Endothelial cell of umbilical vein (primary cell): Measurements from ENCODE around the gene NANS. TPM values are rescaled to one million over a fixed set of nuclear protein-coding genes. Genes with fewer than 3 reads are reported as not detected.

Experiments used
- BruUV-seq: library from RNA; stranded (reverse); fragments of 400-500 nt; replicated peaks from 2 replicates; lab custom pipeline; 2021; lab: Mats Ljungman, UMichigan
- CTCF ChIA-PET: fragments of 300-600, 350-600 bp; sonication (Branson Sonifier 250); formaldehyde crosslinking; loops from one replicate; lab custom pipeline; 2021; ENCODE audit warnings: antibody characterized with exemption, inconsistent platforms; lab: Charles Lee
- POLR2A ChIA-PET: fragments of 300-600, 350-600 bp; sonication (Branson Sonifier 250); formaldehyde crosslinking; loops from one replicate; lab custom pipeline; 2021; ENCODE audit warnings: antibody characterized with exemption, inconsistent platforms; lab: Charles Lee
- DNase-seq: peaks from one replicate; pipeline ENCODE4 v3.0.0-alpha.2; 2011; ENCODE audit warnings: low read depth, low spot score
- FAIRE-seq: peaks from 2 replicates; lab custom pipeline; 2011; peaks lifted over from hg19 to GRCh38; lab: Jason Lieb, UNC
- H2AFZ ChIP-seq: 2 replicates; pipeline ENCODE4 v1.6.0; 2012; ENCODE audit warnings: low read depth, low read length, control low read depth, inconsistent platforms
- H3K27ac ChIP-seq: 2 replicates; pipeline ENCODE4 v1.5.1; 2011; ENCODE audit warnings: low read depth, mild to moderate bottlenecking, control low read depth, low read length, moderate library complexity; ENCODE audit not compliant: insufficient read depth
- H3K27me3 ChIP-seq, 2 experiments: 2 replicates each; pipeline versions ENCODE4 v1.6.0 to v1.6.1; 2011; ENCODE audit warnings: low read length in 2 of 2, mixed read lengths in 1 of 2; ENCODE audit not compliant: control insufficient read depth in 2 of 2, insufficient read depth in 2 of 2
- H3K36me3 ChIP-seq, 2 experiments: 2 replicates in 1 of 2; 3 replicates in 1 of 2; pipeline ENCODE4 v1.5.1; 2011; ENCODE audit warnings: low read length in 2 of 2, mild to moderate bottlenecking in 1 of 2, moderate library complexity in 1 of 2; ENCODE audit not compliant: control insufficient read depth in 2 of 2, insufficient read depth in 2 of 2; ENCODE audit errors: extremely low read depth in 1 of 2
- H3K4me1 ChIP-seq: 3 replicates; pipeline ENCODE4 v1.5.1; 2011; ENCODE audit warnings: mild to moderate bottlenecking, low read length; ENCODE audit not compliant: control insufficient read depth, insufficient read depth; ENCODE audit errors: extremely low read depth
- H3K4me2 ChIP-seq: 2 replicates; pipeline ENCODE4 v1.6.1; 2011; ENCODE audit warnings: low read length, control low read depth, mixed read lengths; ENCODE audit not compliant: insufficient read depth
- H3K4me3 ChIP-seq, 3 experiments: fragments of 200-600 bp in 1 of 3; sonication (generic), shearing (Covaris generic) in 1 of 3; replicated peaks in 1 of 3; 2 replicates each; pipeline ENCODE4 v1.5.1; 2011 to 2016; ENCODE audit warnings: control low read depth in 3 of 3, low read length in 3 of 3, mild to moderate bottlenecking in 2 of 3, inconsistent platforms in 1 of 3, low read depth in 1 of 3, moderate library complexity in 1 of 3; ENCODE audit not compliant: insufficient read depth in 1 of 3
- H3K79me2 ChIP-seq: 2 replicates; pipeline ENCODE4 v1.6.0; 2012; ENCODE audit warnings: low read length, inconsistent platforms; ENCODE audit not compliant: control insufficient read depth, insufficient read depth
- H3K9ac ChIP-seq: replicated peaks from 2 replicates; pipeline ENCODE3; 2011; ENCODE audit warnings: low read length, control low read depth; ENCODE audit not compliant: insufficient read depth; ENCODE audit errors: extremely low read depth
- H3K9me1 ChIP-seq: replicated peaks from 3 replicates; pipeline ENCODE4 v1.6.0; 2011; ENCODE audit warnings: mild to moderate bottlenecking, low read length; ENCODE audit not compliant: control insufficient read depth, insufficient read depth; ENCODE audit errors: extremely low read depth
- H3K9me3 ChIP-seq: replicated peaks from 2 replicates; pipeline ENCODE4 v1.5.1; 2012; ENCODE audit warnings: low read length, inconsistent platforms; ENCODE audit not compliant: control insufficient read depth, insufficient read depth
- H4K20me1 ChIP-seq: replicated peaks from 2 replicates; pipeline ENCODE3; 2011; ENCODE audit warnings: mild to moderate bottlenecking, low read length; ENCODE audit not compliant: control insufficient read depth, insufficient read depth; ENCODE audit errors: extremely low read depth
- CTCF ChIP-seq, 2 donors: IDR thresholded peaks; 1 replicate in 1 of 2; 2 replicates in 1 of 2; pipeline ENCODE4 v1.5.1; 2011; ENCODE audit warnings: low read length in 2 of 2, mild to moderate bottlenecking in 2 of 2, moderate library complexity in 2 of 2, control low read depth in 1 of 2, inconsistent platforms in 1 of 2, low read depth in 1 of 2; ENCODE audit not compliant: insufficient read depth in 1 of 2; ENCODE audit errors: extremely low read depth in 1 of 2
- EZH2 ChIP-seq: IDR thresholded peaks from 2 replicates; pipeline ENCODE4 v1.6.1; 2012; ENCODE audit warnings: borderline replicate concordance, low read depth, mild to moderate bottlenecking, moderate library complexity, low read length, inconsistent platforms; ENCODE audit not compliant: severe bottlenecking
- FOS ChIP-seq: IDR thresholded peaks from 2 replicates; pipeline ENCODE4 v1.6.1; 2011; ENCODE audit warnings: mild to moderate bottlenecking, low read length, moderate library complexity, borderline replicate concordance; ENCODE audit not compliant: insufficient read depth
- GATA2 ChIP-seq: IDR thresholded peaks from 2 replicates; pipeline ENCODE4 v1.7.0; 2011; ENCODE audit warnings: low read depth, mild to moderate bottlenecking, moderate library complexity, mixed read lengths, low read length; ENCODE audit not compliant: insufficient read length, insufficient read depth
- JUN ChIP-seq: IDR thresholded peaks from 2 replicates; pipeline ENCODE4 v1.6.1; 2011; ENCODE audit warnings: borderline replicate concordance, low read depth; ENCODE audit not compliant: insufficient read length, insufficient read depth
- MAX ChIP-seq: IDR thresholded peaks from 2 replicates; pipeline ENCODE4 v1.6.1; 2011; ENCODE audit not compliant: insufficient read depth, insufficient read length
- MYC ChIP-seq: IDR thresholded peaks from one replicate; pipeline ENCODE4 v1.6.1; 2011; ENCODE audit warnings: mild to moderate bottlenecking, low read depth, low read length
- POLR2A ChIP-seq: IDR thresholded peaks from 2 replicates; pipeline ENCODE4 v1.6.1; 2012; ENCODE audit warnings: low read depth, mild to moderate bottlenecking, control low read depth, low read length
- POLR2AphosphoS5 ChIP-seq: IDR thresholded peaks from 2 replicates; pipeline ENCODE4 v1.6.1; 2012; ENCODE audit warnings: low read depth, mild to moderate bottlenecking, control low read depth, low read length, moderate library complexity; ENCODE audit not compliant: insufficient read depth
- dilution Hi-C: fragments of 300-500 bp; cut with MboI; formaldehyde crosslinking; loops from one replicate; pipeline ENCODE4 v1.15.0; 2019; ENCODE audit warnings: low sequenced_read_pairs; ENCODE audit not compliant: extremely low pct_ligation_motif_present
- intact Hi-C: fragments of 100-400 bp; cut with micrococcal nuclease; formaldehyde crosslinking; loops from one replicate; pipeline ENCODE4 v1.10.0; 2022
- polyA plus RNA-seq, 4 experiments: library from polyadenylated mRNA; depleted of rRNA in 3 of 4; stranded (reverse) in 3 of 4; unstranded in 1 of 4; fragments of >200 nt; gene quantifications; 2 replicates each; pipeline versions ENCODE4 v1.2.1 to v1.2.3, GENCODE V29; 2011 to 2012; ENCODE audit warnings: missing spikeins in 1 of 4
- total RNA-seq: library from RNA; stranded (reverse); gene quantifications from 2 replicates; pipeline ENCODE4 v1.2.3, GENCODE V29; 2021

NANS gene
- total and polyA plus RNA-seq, 2 donors (not counting 3 experiments of a cell fraction or from before 2014, with no cell fraction given): 85.1 to 108 TPM

- Histone ChIP-seq H3K36me3 (peaks cover 13 to 17% of the 10 kb centered on the region in 2 experiments), H3K27ac (no peak overlapping the region), H3K4me3 (no peak overlapping the region), H3K4me1 (no peaks in the 10 kb centered on the region), H3K4me2 (no peak overlapping the region), H3K9me1 (no peaks in the 10 kb centered on the region), H3K9me3 (no peaks in the 10 kb centered on the region), H4K20me1 (no peaks in the 10 kb centered on the region), H3K9ac (no peak overlapping the region), H3K27me3 (no peaks in the 10 kb centered on the region), H2AFZ (no peak overlapping the region), H3K79me2 (peaks cover 34% of the 10 kb centered on the region)
- dilution Hi-C loops: no loop called here
- no peak for FAIRE-seq
- intact Hi-C loops: no loop called here
- DNase-seq: no peak
- ChIA-PET POLR2A (interaction anchor here (1.1 kb wide), 1 partner anchor 8 kb away, joined by 3 read pairs; the partner anchor contains the start of gene NANS), CTCF (interaction anchor here (0.8 to 1.1 kb wide), 2 partner anchors 9 to 19 kb away, joined by 7 to 9 read pairs; no protein-coding TSS in a partner anchor)
- TF ChIP-seq MYC: no peak
- no peak for TF ChIP-seq POLR2A
- TF ChIP-seq CTCF (IDR thresholded peaks at IDR 0.05; ENCODE audit: extremely low read depth in 1 of 2, insufficient read depth in 1 of 2, low read depth in 1 of 2, low read length in 2 of 2): no peak
- TF ChIP-seq MAX: no peak
- no peak for TF ChIP-seq FOS
- no peak for TF ChIP-seq GATA2
- no peak for TF ChIP-seq POLR2AphosphoS5
- no peak for TF ChIP-seq EZH2
- no peak for TF ChIP-seq JUN
- BruUV-seq: no TSS peak
Measured at GRCh38 chr9:98064623-98065392, 8.3 kb downstream of the NANS start.
